ENCODE data around the gene DPF3.

DPF3 gene

GRCh38 chr14:72812292-72812851 lies 81.5 kb downstream of the DPF3 start:
- Histone ChIP-seq H3K79me2 (ENCODE audit: control insufficient read depth, insufficient read depth, low read length, poor library complexity) (no peaks in the 10 kb centered on the region), H4K91ac (ENCODE audit: low read depth, low read length) (peak overlapping the region; percentile 11), H3K9me3 (ENCODE audit: insufficient read depth, low read depth, low read length) (peaks cover 3% of the 10 kb centered on the region), H3K4ac (ENCODE audit: low read depth, low read length) (no peak overlapping the region), H3K9ac (ENCODE audit: low read length) (no peak overlapping the region), H2AK5ac (ENCODE audit: low read length) (no peak overlapping the region), H3K36me3 (ENCODE audit: control insufficient read depth in 1 of 2, insufficient read depth in 2 of 2, low read length in 2 of 2) (no peaks in the 10 kb centered on the region), H3K27ac (ENCODE audit: low read depth, low read length) (no peak overlapping the region), H3K27me3 (ENCODE audit: insufficient read depth, low read length) (no peaks in the 10 kb centered on the region), H3K4me1 (ENCODE audit: control insufficient read depth in 1 of 2, insufficient read depth in 2 of 2, low read length in 2 of 2) (peaks cover 4 to 7% of the 10 kb centered on the region in 2 experiments), H2BK12ac (ENCODE audit: low read length) (peak overlapping the region; percentile 8), H2BK5ac (ENCODE audit: low read depth, low read length, poor library complexity) (no peak overlapping the region), H3K4me3 (ENCODE audit: low read depth, low read length) (no peak overlapping the region), H2BK120ac (ENCODE audit: insufficient read depth, low read length, poor library complexity) (no peak overlapping the region), H4K12ac (ENCODE audit: low read depth, low read length) (no peak overlapping the region), H4K8ac (ENCODE audit: low read depth, low read length) (no peak overlapping the region), H3K18ac (ENCODE audit: low read length) (peak overlapping the region; percentile 37), H3K14ac (ENCODE audit: low read length) (peak overlapping the region; percentile 32), H2AFZ (ENCODE audit: insufficient read depth, low read length, poor library complexity) (no peak overlapping the region), H3K79me1 (ENCODE audit: low read length) (no peaks in the 10 kb centered on the region), H3K4me2 (ENCODE audit: low read length) (no peak overlapping the region), H3K23ac (ENCODE audit: low read length) (no peak overlapping the region)
- peak; percentile 2 to 33 for DNase-seq
- WGBS (ENCODE audit: extremely low coverage, insufficient coverage, insufficient read length), result no CpG with 5 or more reads among the region's 17 CpGs

GRCh38 chr14:72810201-72810600 lies 83.7 kb downstream of the DPF3 start:
- Histone ChIP-seq H3K79me2 (ENCODE audit: control insufficient read depth, insufficient read depth, low read length, poor library complexity) (no peaks in the 10 kb centered on the region), H3K14ac (ENCODE audit: low read length) (no peak overlapping the region), H4K12ac (ENCODE audit: low read depth, low read length) (no peak overlapping the region), H4K8ac (ENCODE audit: low read depth, low read length) (no peak overlapping the region), H3K23ac (ENCODE audit: low read length) (no peak overlapping the region), H2BK5ac (ENCODE audit: low read depth, low read length, poor library complexity) (no peak overlapping the region), H2BK12ac (ENCODE audit: low read length) (no peak overlapping the region), H3K4me1 (ENCODE audit: control insufficient read depth in 1 of 2, insufficient read depth in 2 of 2, low read length in 2 of 2) (peaks cover 4 to 7% of the 10 kb centered on the region in 2 experiments), H3K18ac (ENCODE audit: low read length) (no peak overlapping the region), H2BK120ac (ENCODE audit: insufficient read depth, low read length, poor library complexity) (no peak overlapping the region), H3K27ac (ENCODE audit: low read depth, low read length) (no peak overlapping the region), H4K91ac (ENCODE audit: low read depth, low read length) (no peak overlapping the region), H3K27me3 (ENCODE audit: insufficient read depth, low read length) (no peaks in the 10 kb centered on the region), H2AK5ac (ENCODE audit: low read length) (no peak overlapping the region), H2AFZ (ENCODE audit: insufficient read depth, low read length, poor library complexity) (no peak overlapping the region), H3K4me3 (ENCODE audit: low read depth, low read length) (no peak overlapping the region), H3K4me2 (ENCODE audit: low read length) (no peak overlapping the region), H3K79me1 (ENCODE audit: low read length) (no peaks in the 10 kb centered on the region), H3K9me3 (ENCODE audit: insufficient read depth, low read depth, low read length) (peaks cover 2% of the 10 kb centered on the region), H3K9ac (ENCODE audit: low read length) (no peak overlapping the region), H3K36me3 (ENCODE audit: control insufficient read depth in 1 of 2, insufficient read depth in 2 of 2, low read length in 2 of 2) (no peaks in the 10 kb centered on the region), H3K4ac (ENCODE audit: low read depth, low read length) (no peak overlapping the region)
- no CpG with 5 or more reads among the region's 8 CpGs for WGBS (ENCODE audit: extremely low coverage, insufficient coverage, insufficient read length)
- no peak for DNase-seq

- H4K91ac ChIP-seq (ENCODE audit: low read depth, low read length), result no peak overlapping the region
- no peaks in the 10 kb centered on the region for H3K36me3 ChIP-seq (ENCODE audit: control insufficient read depth in 1 of 2, insufficient read depth in 2 of 2, low read length in 2 of 2)
- H4K12ac ChIP-seq (ENCODE audit: low read depth, low read length), result no peak overlapping the region
- DNase-seq, result no peak
- H3K18ac ChIP-seq (ENCODE audit: low read length), result no peak overlapping the region
- H4K8ac ChIP-seq (ENCODE audit: low read depth, low read length), result no peak overlapping the region
- H3K27me3 ChIP-seq (ENCODE audit: insufficient read depth, low read length), result no peaks in the 10 kb centered on the region
- H2AFZ ChIP-seq (ENCODE audit: insufficient read depth, low read length, poor library complexity), result no peak overlapping the region
- no peak overlapping the region for H3K4me2 ChIP-seq (ENCODE audit: low read length)
- no peak overlapping the region for H2BK120ac ChIP-seq (ENCODE audit: insufficient read depth, low read length, poor library complexity)
- no peaks in the 10 kb centered on the region for H3K79me1 ChIP-seq (ENCODE audit: low read length)
- no peak overlapping the region for H3K9ac ChIP-seq (ENCODE audit: low read length)
- peaks cover 4 to 7% of the 10 kb centered on the region in 2 experiments for H3K4me1 ChIP-seq (ENCODE audit: control insufficient read depth in 1 of 2, insufficient read depth in 2 of 2, low read length in 2 of 2)
- H2BK12ac ChIP-seq (ENCODE audit: low read length), result no peak overlapping the region
- no peak overlapping the region for H3K4ac ChIP-seq (ENCODE audit: low read depth, low read length)
- no peak overlapping the region for H3K23ac ChIP-seq (ENCODE audit: low read length)
- WGBS (ENCODE audit: extremely low coverage, insufficient coverage, insufficient read length), result no CpG with 5 or more reads among the region's 6 CpGs
- H2AK5ac ChIP-seq (ENCODE audit: low read length), result no peak overlapping the region
- H3K9me3 ChIP-seq (ENCODE audit: insufficient read depth, low read depth, low read length), result peaks cover 2% of the 10 kb centered on the region
- H3K27ac ChIP-seq (ENCODE audit: low read depth, low read length), result no peak overlapping the region
- no peak overlapping the region for H2BK5ac ChIP-seq (ENCODE audit: low read depth, low read length, poor library complexity)
- peak overlapping the region; percentile 2 for H3K4me3 ChIP-seq (ENCODE audit: low read depth, low read length)
- H3K14ac ChIP-seq (ENCODE audit: low read length), result no peak overlapping the region
- no peaks in the 10 kb centered on the region for H3K79me2 ChIP-seq (ENCODE audit: control insufficient read depth, insufficient read depth, low read length, poor library complexity)
These were observed 84.8 kb downstream of the DPF3 start for GRCh38 chr14:72809063-72809462.

- no peak overlapping the region for H2AFZ ChIP-seq (ENCODE audit: insufficient read depth, low read length, poor library complexity)
- H3K9me3 ChIP-seq (ENCODE audit: insufficient read depth, low read depth, low read length), result peaks cover 2% of the 10 kb centered on the region
- DNase-seq, result no peak
These were observed 85.3 kb downstream of the DPF3 start for GRCh38 chr14:72808564-72808963.

More at GRCh38 chr14:72808564-72808963, 85.3 kb downstream of the DPF3 start:
- H3K79me2 ChIP-seq (ENCODE audit: control insufficient read depth, insufficient read depth, low read length, poor library complexity), result no peaks in the 10 kb centered on the region
- H3K79me1 ChIP-seq (ENCODE audit: low read length), result no peaks in the 10 kb centered on the region
- H2AK5ac ChIP-seq (ENCODE audit: low read length), result no peak overlapping the region
- H3K4me3 ChIP-seq (ENCODE audit: low read depth, low read length), result no peak overlapping the region
- no peak overlapping the region for H3K14ac ChIP-seq (ENCODE audit: low read length)
- H2BK5ac ChIP-seq (ENCODE audit: low read depth, low read length, poor library complexity), result no peak overlapping the region
- no peaks in the 10 kb centered on the region for H3K27me3 ChIP-seq (ENCODE audit: insufficient read depth, low read length)
- no peak overlapping the region for H4K12ac ChIP-seq (ENCODE audit: low read depth, low read length)
- no peaks in the 10 kb centered on the region for H3K36me3 ChIP-seq (ENCODE audit: control insufficient read depth in 1 of 2, insufficient read depth in 2 of 2, low read length in 2 of 2)
- no peak overlapping the region for H3K23ac ChIP-seq (ENCODE audit: low read length)
- H3K18ac ChIP-seq (ENCODE audit: low read length), result no peak overlapping the region
- no peak overlapping the region for H3K9ac ChIP-seq (ENCODE audit: low read length)
- H4K8ac ChIP-seq (ENCODE audit: low read depth, low read length), result no peak overlapping the region
- no CpG with 5 or more reads among the region's 4 CpGs for WGBS (ENCODE audit: extremely low coverage, insufficient coverage, insufficient read length)
- peaks cover 4 to 7% of the 10 kb centered on the region in 2 experiments for H3K4me1 ChIP-seq (ENCODE audit: control insufficient read depth in 1 of 2, insufficient read depth in 2 of 2, low read length in 2 of 2)
- H2BK120ac ChIP-seq (ENCODE audit: insufficient read depth, low read length, poor library complexity), result no peak overlapping the region
- H4K91ac ChIP-seq (ENCODE audit: low read depth, low read length), result no peak overlapping the region
- no peak overlapping the region for H3K4ac ChIP-seq (ENCODE audit: low read depth, low read length)
- H3K27ac ChIP-seq (ENCODE audit: low read depth, low read length), result no peak overlapping the region
- H2BK12ac ChIP-seq (ENCODE audit: low read length), result no peak overlapping the region
- H3K4me2 ChIP-seq (ENCODE audit: low read length), result no peak overlapping the region

Data from trophoblast cell (in vitro differentiated cells and primary cell).